H1 (cell line): Measurements from ENCODE around the gene PSME1. TPM values are rescaled to one million over a fixed set of nuclear protein-coding genes. Genes with fewer than 3 reads are reported as not detected.

Source experiments
- CTCF ChIA-PET: fragments of 300-600 bp; sonication (Branson Sonifier 250); formaldehyde crosslinking; loops from one replicate; lab custom pipeline; 2021; ENCODE audit not compliant: partially characterized antibody; lab: Charles Lee
- POLR2A ChIA-PET: fragments of 300-600 bp; sonication (Branson Sonifier 250); formaldehyde crosslinking; loops from one replicate; lab custom pipeline; 2021; ENCODE audit warnings: inconsistent platforms; ENCODE audit not compliant: partially characterized antibody; lab: Charles Lee
- DNase-seq, 2 experiments: peaks; one replicate each; pipeline versions ENCODE4 v3.0.0 to v3.0.0-alpha.2; 2010 to 2022; ENCODE audit warnings: low spot score in 2 of 2, low read depth in 1 of 2, mixed read lengths in 1 of 2
- FAIRE-seq: peaks from 2 replicates; lab custom pipeline; 2011; peaks lifted over from hg19 to GRCh38; lab: Jason Lieb, UNC
- H2AFZ ChIP-seq: 2 replicates; pipeline ENCODE4 v1.8.1; 2012; ENCODE audit warnings: low read length, inconsistent platforms
- H2AK5ac ChIP-seq: 2 replicates; pipeline ENCODE4 v1.6.1; 2013; ENCODE audit warnings: low read depth, low read length
- H2BK120ac ChIP-seq: replicated peaks from 2 replicates; pipeline ENCODE3; 2013; ENCODE audit warnings: low read depth, low read length, inconsistent platforms
- H2BK12ac ChIP-seq: 2 replicates; pipeline ENCODE4 v1.6.1; 2013; ENCODE audit warnings: low read depth, low read length
- H2BK15ac ChIP-seq: 2 replicates; pipeline ENCODE4 v1.6.1; 2013; ENCODE audit warnings: low read length
- H2BK20ac ChIP-seq: 2 replicates; pipeline ENCODE4 v1.6.1; 2013; ENCODE audit warnings: low read length
- H2BK5ac ChIP-seq: 2 replicates; pipeline ENCODE4 v1.6.1; 2013; ENCODE audit warnings: low read depth, low read length
- H3K14ac ChIP-seq: 2 replicates; pipeline ENCODE4 v1.6.1; 2013; ENCODE audit warnings: inconsistent platforms; ENCODE audit not compliant: insufficient read length
- H3K18ac ChIP-seq: 2 replicates; pipeline ENCODE4 v1.6.1; 2013; ENCODE audit warnings: low read length; ENCODE audit errors: extremely low read depth
- H3K23ac ChIP-seq: 2 replicates; pipeline ENCODE4 v1.6.1; 2013; ENCODE audit warnings: inconsistent platforms; ENCODE audit not compliant: insufficient read length
- H3K23me2 ChIP-seq: 2 replicates; pipeline ENCODE4 v1.6.1; 2013; ENCODE audit warnings: low read depth, low read length
- H3K27ac ChIP-seq: 2 replicates; pipeline ENCODE4 v1.6.1; 2011; ENCODE audit warnings: low read depth, low read length, inconsistent platforms
- H3K27me3 ChIP-seq, 4 experiments: replicated peaks in 1 of 4; 1 replicate in 1 of 4; 2 replicates in 3 of 4; pipeline versions ENCODE4 v1.6.1 to v1.8.1; 2011 to 2013; ENCODE audit warnings: low read length in 3 of 4, mild to moderate bottlenecking in 3 of 4, inconsistent platforms in 2 of 4, mixed read lengths in 2 of 4, moderate library complexity in 1 of 4; ENCODE audit not compliant: control insufficient read depth in 3 of 4, insufficient read depth in 3 of 4; ENCODE audit errors: extremely low read depth in 1 of 4
- H3K36me3 ChIP-seq, 4 experiments: 2 replicates each; pipeline versions ENCODE4 v1.6.1 to v1.8.1; 2011 to 2013; ENCODE audit warnings: mild to moderate bottlenecking in 4 of 4, low read length in 3 of 4, moderate library complexity in 2 of 4, control low read depth in 1 of 4, inconsistent platforms in 1 of 4; ENCODE audit not compliant: insufficient read depth in 4 of 4, control insufficient read depth in 2 of 4
- H3K4ac ChIP-seq: replicated peaks from 2 replicates; pipeline ENCODE3; 2013; ENCODE audit warnings: low read length, low read depth, mixed read lengths, inconsistent platforms; ENCODE audit not compliant: insufficient read length
- H3K4me1 ChIP-seq, 4 experiments: replicated peaks in 1 of 4; 1 replicate in 1 of 4; 2 replicates in 3 of 4; pipeline versions ENCODE4 v1.6.1 to v1.8.1; 2011 to 2013; ENCODE audit warnings: low read length in 3 of 4, inconsistent platforms in 2 of 4, mixed read lengths in 1 of 4; ENCODE audit not compliant: insufficient read depth in 4 of 4, control insufficient read depth in 3 of 4
- H3K4me2 ChIP-seq, 2 experiments: 2 replicates each; pipeline versions ENCODE4 v1.6.1 to v1.8.1; 2011 to 2013; ENCODE audit warnings: low read depth in 2 of 2, low read length in 2 of 2, control low read depth in 1 of 2, inconsistent platforms in 1 of 2, mild to moderate bottlenecking in 1 of 2; ENCODE audit not compliant: insufficient read depth in 1 of 2
- H3K4me3 ChIP-seq, 4 experiments: fragments of 200-600, 300-600 bp in 1 of 4; sonication (generic), shearing (Covaris generic), sonication (Bioruptor Twin) in 1 of 4; 2 replicates each; pipeline versions ENCODE4 v1.5.1 to v1.8.1; 2011 to 2016; ENCODE audit warnings: low read length in 4 of 4, low read depth in 3 of 4, control low read depth in 2 of 4, inconsistent platforms in 2 of 4, mild to moderate bottlenecking in 2 of 4, mixed read lengths in 1 of 4, moderate library complexity in 1 of 4; ENCODE audit not compliant: insufficient read depth in 2 of 4; ENCODE audit errors: extremely low read depth in 1 of 4
- H3K56ac ChIP-seq: replicated peaks from 2 replicates; pipeline ENCODE3; 2013; ENCODE audit warnings: low read depth, mild to moderate bottlenecking, mixed read lengths, low read length, inconsistent platforms; ENCODE audit not compliant: insufficient read length
- H3K79me1 ChIP-seq: 2 replicates; pipeline ENCODE4 v1.6.1; 2013; ENCODE audit warnings: low read depth, low read length, control low read depth
- H3K79me2 ChIP-seq, 2 experiments: 2 replicates each; pipeline versions ENCODE4 v1.6.1 to v1.8.1; 2012 to 2013; ENCODE audit warnings: low read length in 2 of 2, mild to moderate bottlenecking in 2 of 2, inconsistent platforms in 1 of 2; ENCODE audit not compliant: insufficient read depth in 2 of 2, control insufficient read depth in 1 of 2
- H3K9ac ChIP-seq, 4 experiments: replicated peaks in 1 of 4; 1 replicate in 1 of 4; 2 replicates in 3 of 4; pipeline versions ENCODE4 v1.6.1 to v1.8.1; 2011 to 2013; ENCODE audit warnings: low read depth in 3 of 4, low read length in 3 of 4, control low read depth in 2 of 4, mild to moderate bottlenecking in 2 of 4, moderate library complexity in 2 of 4, inconsistent platforms in 1 of 4; ENCODE audit errors: extremely low read depth in 1 of 4
- H3K9me3 ChIP-seq, 2 experiments: 2 replicates each; pipeline versions ENCODE4 v1.6.1 to v1.8.1; 2012 to 2013; ENCODE audit warnings: mild to moderate bottlenecking in 2 of 2, moderate library complexity in 2 of 2, control low read depth in 1 of 2, inconsistent platforms in 1 of 2, low read depth in 1 of 2, low read length in 1 of 2, mixed read lengths in 1 of 2; ENCODE audit not compliant: insufficient read depth in 2 of 2
- H4K20me1 ChIP-seq, 2 experiments: replicated peaks in 1 of 2; 2 replicates each; pipeline versions ENCODE3 to v1.8.1; 2011 to 2013; ENCODE audit warnings: inconsistent platforms in 2 of 2, low read length in 2 of 2, mild to moderate bottlenecking in 1 of 2; ENCODE audit not compliant: insufficient read depth in 2 of 2, control insufficient read depth in 1 of 2
- H4K5ac ChIP-seq: 2 replicates; pipeline ENCODE4 v1.6.1; 2013; ENCODE audit warnings: low read length, low read depth, mixed read lengths, inconsistent platforms; ENCODE audit not compliant: insufficient read length
- H4K8ac ChIP-seq: 2 replicates; pipeline ENCODE4 v1.8.0; 2013; ENCODE audit warnings: mild to moderate bottlenecking, moderate library complexity, low read length, inconsistent platforms; ENCODE audit not compliant: insufficient read depth; ENCODE audit errors: extremely low read depth
- H4K91ac ChIP-seq: replicated peaks from 2 replicates; pipeline ENCODE3; 2013; ENCODE audit warnings: low read length, mixed read lengths, inconsistent platforms; ENCODE audit not compliant: insufficient read length
- BACH1 ChIP-seq: IDR thresholded peaks from 2 replicates; pipeline ENCODE4 v1.6.1; 2012; ENCODE audit warnings: low read length, improper control_type of control experiment
- CBX5 ChIP-seq: fragments of 300-800, 300-1000 bp; sonication (generic); IDR thresholded peaks from 2 replicates; pipeline ENCODE4 v1.7.1; 2016; ENCODE audit warnings: antibody characterized with exemption, low read length, low read depth
- EGR1 ChIP-seq: IDR thresholded peaks from 2 replicates; pipeline ENCODE4 v1.6.1; 2011; ENCODE audit warnings: low read depth, low read length, borderline replicate concordance
- HDAC2 ChIP-seq, 2 experiments: fragments of 300-600 bp in 1 of 2; sonication (generic) in 1 of 2; IDR thresholded peaks; 2 replicates each; pipeline ENCODE4 v1.6.1; 2011 to 2012; ENCODE audit warnings: low read depth in 2 of 2, low read length in 2 of 2, mild to moderate bottlenecking in 2 of 2, moderate library complexity in 2 of 2, borderline replicate concordance in 1 of 2, inconsistent platforms in 1 of 2
- KDM5A ChIP-seq: fragments of 200-600 bp; IDR thresholded peaks from 2 replicates; pipeline ENCODE4 v1.7.1; 2012; ENCODE audit warnings: mild to moderate bottlenecking, low read length, inconsistent platforms, mixed read lengths
- POLR2AphosphoS5 ChIP-seq: IDR thresholded peaks from 2 replicates; pipeline ENCODE4 v1.6.1; 2011; ENCODE audit warnings: low read depth, low read length
- RXRA ChIP-seq: IDR thresholded peaks from 2 replicates; pipeline ENCODE4 v1.6.1; 2011; ENCODE audit warnings: low read depth, mild to moderate bottlenecking, low read length, moderate library complexity; ENCODE audit not compliant: insufficient read depth
- SAP30 ChIP-seq: fragments of 300-600 bp; sonication (generic); IDR thresholded peaks from 2 replicates; pipeline ENCODE4 v1.7.1; 2012; ENCODE audit warnings: low read length, moderate library complexity, mild to moderate bottlenecking, inconsistent platforms; ENCODE audit not compliant: insufficient read depth, insufficient replicate concordance
- SP4 ChIP-seq: IDR thresholded peaks from 2 replicates; pipeline ENCODE4 v1.6.1; 2012; ENCODE audit warnings: low read length, inconsistent platforms
- TCF12 ChIP-seq: IDR thresholded peaks from 2 replicates; pipeline ENCODE4 v1.6.1; 2011; ENCODE audit warnings: low read depth, mild to moderate bottlenecking, low read length
- WGBS, 2 experiments: shearing (Covaris generic) in 1 of 2; methylation state at CpG; one replicate each; pipeline versions ENCODE4 v1.1.6 to v1.1.7; 2013 to 2015; ENCODE audit warnings: low lambda C conversion rate in 2 of 2, mixed read lengths in 2 of 2, inconsistent platforms in 1 of 2, low coverage in 1 of 2, missing lambda C conversion rate in 1 of 2; ENCODE audit not compliant: insufficient replicate concordance in 2 of 2, insufficient coverage in 1 of 2, insufficient read length in 1 of 2; ENCODE audit errors: extremely low coverage in 1 of 2, missing lambda C conversion rate in 1 of 2; 5-methylcytosine and 5-hydroxymethylcytosine counted together
- polyA plus RNA-seq, 7 experiments: library from polyadenylated mRNA; depleted of rRNA in 3 of 7; stranded (reverse) in 5 of 7; unstranded in 2 of 7; fragments of >200 nt in 5 of 7; fragments of 200-250 nt in 2 of 7; gene quantifications; 1 replicate in 5 of 7; 2 replicates in 1 of 7; 4 replicates in 1 of 7; pipeline versions ENCODE4 v1.2.1 to v1.2.3, GENCODE V29; 2011 to 2013; ENCODE audit warnings: missing spikeins in 2 of 7, mixed read lengths in 2 of 7
- total RNA-seq: library from RNA; stranded (reverse); fragmentation: NEBNext Ultra II Directional; extraction: Animal tissue kit (Norgen Biotek cat#: 25700); gene quantifications from 2 replicates; pipeline ENCODE4 v1.2.1, GENCODE V29; 2021
- TF ChIP-seq, protein P1 (sequence below): IDR thresholded peaks from 2 replicates; pipeline ENCODE4 v1.6.1; 2011; ENCODE audit warnings: low read length, improper control_type of control experiment

The PSME1 gene
- total and polyA plus RNA-seq, 2 of the 8 experiments (the other 6 are each of a cell fraction or from before 2014, with no cell fraction given) = 74.9 to 85.9 TPM

DNA sequence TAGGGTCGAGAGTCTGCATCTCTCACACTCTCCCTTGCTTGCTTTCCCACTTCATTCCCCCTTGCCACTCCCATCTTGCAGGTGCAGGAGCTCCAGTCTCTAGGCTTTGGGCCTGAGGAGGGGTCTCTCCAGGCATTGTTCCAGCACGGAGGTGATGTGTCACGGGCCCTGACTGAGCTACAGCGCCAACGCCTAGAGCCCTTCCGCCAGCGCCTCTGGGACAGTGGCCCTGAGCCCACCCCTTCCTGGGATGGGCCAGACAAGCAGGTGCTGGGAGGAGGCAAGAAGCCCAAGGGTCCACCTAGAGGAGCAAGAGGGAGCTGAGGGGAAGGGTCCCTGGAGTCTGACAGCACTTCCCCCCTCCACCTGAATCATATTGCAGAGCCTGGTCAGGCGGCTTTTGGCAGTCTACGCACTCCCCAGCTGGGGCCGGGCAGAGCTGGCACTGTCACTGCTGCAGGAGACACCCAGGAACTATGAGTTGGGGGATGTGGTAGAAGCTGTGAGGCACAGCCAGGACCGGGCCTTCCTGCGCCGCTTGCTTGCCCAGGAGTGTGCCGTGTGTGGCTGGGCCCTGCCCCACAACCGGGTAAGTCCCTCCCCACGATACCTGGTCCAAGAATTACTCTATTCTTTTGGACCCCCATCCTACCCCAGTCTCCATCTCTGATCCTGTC, 15.5 kb downstream of the PSME1 start:
- Histone ChIP-seq H4K91ac (no peak overlapping the region), H3K79me1 (peaks cover 9% of the 10 kb centered on the region; the same call in 1 of the 2 replicates), H3K23ac (no peak overlapping the region), H2AFZ (no peak overlapping the region), H2BK120ac (no peak overlapping the region), H3K4me1 (peaks cover 0 to 6% (median 3%) of the 10 kb centered on the region in 4 experiments; a peak in 4 of 7 replicates), H3K27me3 (no peaks in the 10 kb centered on the region; a peak in 1 of 7 replicates), H3K9ac (no peak overlapping the region), H3K14ac (no peak overlapping the region), H3K4me3 (no peak overlapping the region), H3K79me2 (peaks cover 0 to 21% of the 10 kb centered on the region in 2 experiments; a peak in 3 of 4 replicates), H3K4ac (no peak overlapping the region), H2AK5ac (no peak overlapping the region), H2BK20ac (no peak overlapping the region), H3K9me3 (no peaks in the 10 kb centered on the region), H4K5ac (no peak overlapping the region), H2BK12ac (no peak overlapping the region), H3K4me2 (no peak overlapping the region), H4K20me1 (peaks cover 0 to 23% of the 10 kb centered on the region in 2 experiments), H2BK5ac (no peak overlapping the region), H3K18ac (no peak overlapping the region), H3K27ac (no peak overlapping the region), H3K23me2 (peaks cover 7% of the 10 kb centered on the region), H3K56ac (no peak overlapping the region), H3K36me3 (peaks cover 26 to 49% (median 47%) of the 10 kb centered on the region in 4 experiments), H2BK15ac (no peak overlapping the region), H4K8ac (peak overlapping the region; percentile 42; the same call in 1 of the 2 replicates)
- CTCF ChIA-PET = interaction anchor here (0.8 to 3.4 kb wide), 5 partner anchors 9 to 87 kb away, joined by 3 to 26 read pairs (median 4); partner anchors contain the start of genes DCAF11 and IRF9
- FAIRE-seq (no peak), DNase-seq (no peak)
- POLR2A ChIA-PET = interaction anchor here (0.6 to 9.6 kb wide), 11 partner anchors 10 to 734 kb away, joined by 3 to 86 read pairs (median 6); partner anchors contain the start of genes CHMP4A, DCAF11, EMC9 and IRF9
- WGBS, 2 experiments = 89% methylated on average over 15 of the region's 16 CpGs; no CpG with 5 or more reads in 1 of the 2 experiments
- no peak for TF ChIP-seq POLR2AphosphoS5
- TF ChIP-seq BACH1 = no peak
- TF ChIP-seq, protein P1, sequence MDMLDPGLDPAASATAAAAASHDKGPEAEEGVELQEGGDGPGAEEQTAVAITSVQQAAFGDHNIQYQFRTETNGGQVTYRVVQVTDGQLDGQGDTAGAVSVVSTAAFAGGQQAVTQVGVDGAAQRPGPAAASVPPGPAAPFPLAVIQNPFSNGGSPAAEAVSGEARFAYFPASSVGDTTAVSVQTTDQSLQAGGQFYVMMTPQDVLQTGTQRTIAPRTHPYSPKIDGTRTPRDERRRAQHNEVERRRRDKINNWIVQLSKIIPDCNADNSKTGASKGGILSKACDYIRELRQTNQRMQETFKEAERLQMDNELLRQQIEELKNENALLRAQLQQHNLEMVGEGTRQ = no peak
- no peak for TF ChIP-seq HDAC2 (IDR thresholded peaks at IDR 0.05; ENCODE audit: borderline replicate concordance in 1 of 2, low read depth in 2 of 2, low read length in 2 of 2)
- TF ChIP-seq SAP30 = no peak
- TF ChIP-seq TCF12 = no peak
- no peak for TF ChIP-seq CBX5
- no peak for TF ChIP-seq SP4
- no peak for TF ChIP-seq RXRA
- no peak for TF ChIP-seq EGR1
- no peak for TF ChIP-seq KDM5A
